T1000 (cell line): ENCODE measurements around the gene DDRGK1.
"Not testable (repeated sequence)": the region's sequence is repeated elsewhere in the genome, so short reads cannot be mapped to it uniquely, and the experiment has no call there.

ENCODE experiments used
- DNase-seq: peaks from one replicate; lab custom pipeline; 2025; ENCODE audit warnings: mixed read lengths; lab: John Stamatoyannopoulos, UW

Gene DDRGK1

GRCh38 chr20:3215359-3215917 is 11.0 kb upstream of the DDRGK1 start:
- DNase-seq: not testable (repeated sequence)

GRCh38 chr20:3213226-3213625 is 8.7 kb upstream of the DDRGK1 start:
- no peak for DNase-seq

GRCh38 chr20:3210346-3210745 is 5.9 kb upstream of the DDRGK1 start:
- DNase-seq: no peak

- no peak for DNase-seq
Observed at GRCh38 chr20:3209946-3210317, 5.5 kb upstream of the DDRGK1 start.

- no peak for DNase-seq
Observed at GRCh38 chr20:3209257-3209945, 4.9 kb upstream of the DDRGK1 start, which contains the start of gene ITPA. ITPA (plus strand) TSS chr20:3209498; CDS start chr20:3209552, 54 bp downstream.

GRCh38 chr20:3208786-3209256 is 4.3 kb upstream of the DDRGK1 start:
- no peak for DNase-seq

GRCh38 chr20:3203315-3204123 is 963 bp downstream of the DDRGK1 start:
- DNase-seq: no peak

GRCh38 chr20:3202965-3203314 is 1.5 kb downstream of the DDRGK1 start:
- DNase-seq: no peak

GRCh38 chr20:3199976-3200755 is 4.3 kb downstream of the DDRGK1 start:
- DNase-seq: no peak

- no peak for DNase-seq
Observed at GRCh38 chr20:3199206-3199605, 5.3 kb downstream of the DDRGK1 start.

- DNase-seq: no peak
Observed at GRCh38 chr20:3195590-3196237, 8.8 kb downstream of the DDRGK1 start.

- DNase-seq: no peak
Observed at GRCh38 chr20:3194617-3195280, 9.7 kb downstream of the DDRGK1 start.

GRCh38 chr20:3193806-3194616 is 10.5 kb downstream of the DDRGK1 start:
- DNase-seq: no peak

GRCh38 chr20:3192226-3193015 is 12.1 kb downstream of the DDRGK1 start:
- no peak for DNase-seq

- DNase-seq: no peak
Observed at GRCh38 chr20:3190681-3191111, 13.8 kb downstream of the DDRGK1 start.

- DNase-seq: no peak
Observed at GRCh38 chr20:3189561-3190131, 14.8 kb downstream of the DDRGK1 start.

- DNase-seq: no peak
Observed at GRCh38 chr20:3188823-3189413, 15.6 kb downstream of the DDRGK1 start.

- not testable (repeated sequence) for DNase-seq
Observed at GRCh38 chr20:3187861-3188260, 16.6 kb downstream of the DDRGK1 start.
